GM12878 (cell line): ENCODE results near the gene CTIF. TPM values are rescaled to one million over a fixed set of nuclear protein-coding genes. Genes with fewer than 3 reads are reported as not detected.

Experiments used
- ATAC-seq: fragments of 200-7000 bp; cut with Tn5 transposase; 3 replicates; pipeline ENCODE4 v1.9.1; 2020; ENCODE audit warnings: mild to moderate bottlenecking, moderate library complexity
- BruUV-seq: library from RNA; stranded (reverse); fragments of 400-500 nt; replicated peaks from 2 replicates; lab custom pipeline; 2021; lab: Mats Ljungman, UMichigan
- CTCF ChIA-PET: fragments of 300-600 bp; sonication (Branson Sonifier 250); formaldehyde crosslinking; extraction: SDS; loops from one replicate; lab custom pipeline; 2021; ENCODE audit warnings: inconsistent platforms; lab: Yijun Ruan, JAX
- POLR2A ChIA-PET: fragments of 350-600 bp; formaldehyde crosslinking; extraction: SDS; loops from one replicate; lab custom pipeline; 2021; ENCODE audit warnings: inconsistent platforms; lab: Charles Lee
- RAD21 ChIA-PET: fragments of 300-600 bp; sonication (Branson Sonifier 250); formaldehyde crosslinking; loops from one replicate; lab custom pipeline; 2023; ENCODE audit warnings: antibody characterized with exemption; ENCODE audit not compliant: unreplicated experiment; lab: Charles Lee
- SMC1A ChIA-PET: fragments of 300-600 bp; sonication (Branson Sonifier 250); formaldehyde crosslinking; loops from one replicate; lab custom pipeline; 2023; ENCODE audit not compliant: unreplicated experiment, uncharacterized antibody; lab: Charles Lee
- DNase-seq: peaks from one replicate; pipeline ENCODE4 v3.0.0-alpha.2; 2011; ENCODE audit warnings: low read depth, low spot score
- FAIRE-seq: peaks from 3 replicates; lab custom pipeline; 2011; peaks lifted over from hg19 to GRCh38; lab: Jason Lieb, UNC
- H2AFZ ChIP-seq: 2 replicates; pipeline ENCODE4 v1.6.0; 2011; ENCODE audit warnings: low read depth, low read length, control low read depth; ENCODE audit not compliant: control insufficient read depth
- H3K27ac ChIP-seq: 2 replicates; pipeline ENCODE4 v1.5.1; 2011; ENCODE audit warnings: control low read depth; ENCODE audit not compliant: control insufficient read depth, insufficient read depth
- H3K27me3 ChIP-seq, 2 experiments: replicated peaks in 1 of 2; 2 replicates each; pipeline versions ENCODE4 v1.6.0 to v1.6.1; 2011; ENCODE audit warnings: low read length in 1 of 2; ENCODE audit not compliant: control insufficient read depth in 2 of 2, insufficient read depth in 2 of 2
- H3K36me3 ChIP-seq, 2 experiments: 2 replicates each; pipeline ENCODE4 v1.5.1; 2011; ENCODE audit warnings: low read length in 1 of 2; ENCODE audit not compliant: control insufficient read depth in 2 of 2, insufficient read depth in 2 of 2
- H3K4me1 ChIP-seq: 2 replicates; pipeline ENCODE4 v1.6.1; 2011; ENCODE audit warnings: mild to moderate bottlenecking, low read length, moderate library complexity, mixed read lengths; ENCODE audit not compliant: control insufficient read depth, insufficient read depth
- H3K4me2 ChIP-seq: 2 replicates; pipeline ENCODE4 v1.6.0; 2011; ENCODE audit warnings: control low read depth; ENCODE audit not compliant: control insufficient read depth, insufficient read depth
- H3K4me3 ChIP-seq: fragments of 200-600 bp; sonication (generic); 2 replicates; pipeline ENCODE4 v1.5.1; 2016
- H3K79me2 ChIP-seq: 2 replicates; pipeline ENCODE4 v1.6.0; 2011; ENCODE audit warnings: low read length; ENCODE audit not compliant: control insufficient read depth, insufficient read depth
- H3K9ac ChIP-seq: 2 replicates; pipeline ENCODE4 v1.8.0; 2011; ENCODE audit warnings: low read length, control low read depth, mixed read lengths; ENCODE audit not compliant: control insufficient read depth, insufficient read depth
- H3K9me3 ChIP-seq: replicated peaks from 3 replicates; pipeline ENCODE4 v1.5.1; 2011; ENCODE audit warnings: mild to moderate bottlenecking, low read length; ENCODE audit not compliant: control insufficient read depth, insufficient read depth
- H4K20me1 ChIP-seq: 2 replicates; pipeline ENCODE4 v1.6.0; 2011; ENCODE audit not compliant: control insufficient read depth, insufficient read depth
- CBFB ChIP-seq: IDR thresholded peaks from 2 replicates; pipeline ENCODE4 v1.6.1; 2016; ENCODE audit warnings: antibody characterized with exemption, low read depth
- CEBPB ChIP-seq, 2 experiments: fragments of 150-350 bp in 1 of 2; IDR thresholded peaks; 2 replicates each; pipeline ENCODE4 v1.6.1; 2012 to 2014; ENCODE audit warnings: low read depth in 2 of 2, low read length in 2 of 2, borderline replicate concordance in 1 of 2, inconsistent platforms in 1 of 2
- CREB1 ChIP-seq: IDR thresholded peaks from 2 replicates; pipeline ENCODE4 v1.6.1; 2012; ENCODE audit warnings: low read depth, mild to moderate bottlenecking, inconsistent platforms
- FOS ChIP-seq: IDR thresholded peaks from 3 replicates; pipeline ENCODE4 v1.6.1; 2011; ENCODE audit warnings: borderline replicate concordance; ENCODE audit not compliant: insufficient read length; ENCODE audit errors: extremely low read depth
- FOXM1 ChIP-seq: IDR thresholded peaks from 2 replicates; pipeline ENCODE4 v1.6.1; 2012; ENCODE audit warnings: low read depth, mild to moderate bottlenecking, inconsistent platforms, low read length, moderate library complexity
- NRF1 ChIP-seq: conservative IDR thresholded peaks from 2 replicates; pipeline ENCODE4 v1.6.1; 2011; ENCODE audit warnings: mild to moderate bottlenecking, low read depth, low read length, improper control_type of control experiment
- PML ChIP-seq: IDR thresholded peaks from 2 replicates; pipeline ENCODE4 v1.6.1; 2012; ENCODE audit warnings: low read length, inconsistent platforms
- RB1 ChIP-seq: fragments of 450-650 bp; formaldehyde crosslinking; IDR thresholded peaks from 2 replicates; pipeline ENCODE4 v1.6.1; 2017; ENCODE audit warnings: mild to moderate bottlenecking, borderline replicate concordance
- SMAD1 ChIP-seq: fragments of 450-650 bp; IDR thresholded peaks from 2 replicates; pipeline ENCODE4 v1.6.1; 2018; ENCODE audit warnings: mild to moderate bottlenecking, low read depth; ENCODE audit not compliant: partially characterized antibody
- SREBF2 ChIP-seq: IDR thresholded peaks from 2 replicates; pipeline ENCODE4 v1.6.1; 2012; ENCODE audit warnings: mild to moderate bottlenecking, low read length
- TCF7 ChIP-seq: IDR thresholded peaks from 2 replicates; pipeline ENCODE4 v1.6.1; 2014; ENCODE audit warnings: antibody characterized with exemption, borderline replicate concordance
- USF2 ChIP-seq: IDR thresholded peaks from 2 replicates; pipeline ENCODE4 v1.6.1; 2011; ENCODE audit warnings: low read depth, low read length, improper control_type of control experiment, borderline replicate concordance
- ZNF274 ChIP-seq: IDR thresholded peaks from one replicate; pipeline ENCODE4 v1.8.0; 2011; ENCODE audit not compliant: insufficient read length, insufficient read depth
- WGBS: methylation state at CpG from one replicate; pipeline ENCODE4 v1.1.6; 2016; ENCODE audit warnings: low lambda C conversion rate; ENCODE audit not compliant: insufficient replicate concordance, insufficient coverage; ENCODE audit errors: missing lambda C conversion rate; 5-methylcytosine and 5-hydroxymethylcytosine counted together
- in situ Hi-C: fragments of 300-500 bp; cut with MboI; formaldehyde crosslinking; loops from 9 replicates; pipeline ENCODE4 v1.14.3; 2018; ENCODE audit warnings: mixed read lengths
- intact Hi-C: fragments of 100-400 bp; cut with micrococcal nuclease; formaldehyde crosslinking; loops from one replicate; pipeline ENCODE4 v1.14.2; 2022; ENCODE audit not compliant: unreplicated experiment
- polyA plus RNA-seq, 11 experiments: library from polyadenylated mRNA; depleted of rRNA in 4 of 11; unstranded in 6 of 11; stranded (reverse) in 5 of 11; fragments of >200 nt; fragmentation: Nextera tagmentation in 4 of 11; fragmentation: Illumina TruSeq in 1 of 11; extraction: Ambion mirVana in 4 of 11; extraction: Trizol in 1 of 11; gene quantifications; 1 replicate in 1 of 11; 2 replicates in 10 of 11; pipeline versions ENCODE4 v1.2.1 to v1.2.3, GENCODE V29; 2011 to 2016; ENCODE audit warnings: inconsistent platforms in 2 of 11, missing spikeins in 2 of 11, low read depth in 1 of 11
- total RNA-seq, 4 experiments: library from RNA; depleted of rRNA in 3 of 4; stranded (reverse); fragments of >200 nt in 3 of 4; fragmentation: Illumina TruSeq in 1 of 4; extraction: Trizol in 1 of 4; gene quantifications; 2 replicates each; pipeline versions ENCODE4 v1.2.1 to v1.2.3, GENCODE V29; 2013 to 2021
- TF ChIP-seq, protein P1 (sequence below): fragments of 450-650 bp; IDR thresholded peaks from 2 replicates; pipeline ENCODE4 v1.6.1; 2017; ENCODE audit warnings: mild to moderate bottlenecking, low read depth, inconsistent platforms; ENCODE audit not compliant: poor library complexity, severe bottlenecking
- TF ChIP-seq, protein P2 (sequence below): IDR thresholded peaks from 2 replicates; pipeline ENCODE4 v1.6.1; 2012; ENCODE audit warnings: low read depth, low read length, improper control_type of control experiment

The CTIF gene
- total and polyA plus RNA-seq, 10 of the 15 experiments (the other 5 are each of a cell fraction or from before 2014, with no cell fraction given), result 0.06 to 11.6 (median 2.5) TPM

DNA sequence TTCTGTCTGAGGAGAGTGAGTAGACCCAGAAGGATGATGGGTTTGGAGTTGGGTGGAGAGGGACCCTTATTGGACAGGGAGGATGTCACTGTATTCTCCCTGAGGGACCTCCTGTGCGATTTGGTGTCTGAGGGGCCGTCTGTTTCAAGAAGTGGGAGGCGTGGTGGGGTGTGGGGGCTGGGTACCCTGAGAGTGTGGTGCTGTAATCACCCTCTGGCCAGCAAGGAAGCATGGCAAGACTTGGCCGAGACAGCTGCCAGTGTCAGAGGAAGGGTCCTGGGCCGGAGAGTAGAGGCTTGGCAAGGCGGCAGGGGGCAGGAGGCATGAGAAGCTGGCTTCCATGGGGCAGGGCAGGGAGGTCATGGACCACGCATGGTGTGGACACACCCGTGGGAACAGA, 43.1 kb downstream of the CTIF start:
- Histone ChIP-seq H4K20me1 (no peaks in the 10 kb centered on the region), H3K27ac (no peak overlapping the region), H3K9ac (no peak overlapping the region), H3K9me3 (no peaks in the 10 kb centered on the region; the same call in 2 of the 3 replicates), H3K79me2 (no peaks in the 10 kb centered on the region), H3K4me1 (no peaks in the 10 kb centered on the region), H3K36me3 (no peaks in the 10 kb centered on the region), H3K4me2 (no peak overlapping the region), H3K27me3 (no peaks in the 10 kb centered on the region), H2AFZ (no peak overlapping the region), H3K4me3 (no peak overlapping the region)
- FAIRE-seq (no peak), DNase-seq (no peak), ATAC-seq (no peak)
- intact Hi-C loops, result no loop called here
- in situ Hi-C loops, result no loop called here
- no TSS peak for BruUV-seq
- CTCF ChIA-PET, result no interaction called here
- RAD21 ChIA-PET, result no interaction called here
- SMC1A ChIA-PET, result no interaction called here
- TF ChIP-seq NRF1 (no peak), TCF7 (no peak), SMAD1 (no peak)
- 36% methylated on average over 8 of the region's 8 CpGs for WGBS
- POLR2A ChIA-PET, result no interaction called here

DNA sequence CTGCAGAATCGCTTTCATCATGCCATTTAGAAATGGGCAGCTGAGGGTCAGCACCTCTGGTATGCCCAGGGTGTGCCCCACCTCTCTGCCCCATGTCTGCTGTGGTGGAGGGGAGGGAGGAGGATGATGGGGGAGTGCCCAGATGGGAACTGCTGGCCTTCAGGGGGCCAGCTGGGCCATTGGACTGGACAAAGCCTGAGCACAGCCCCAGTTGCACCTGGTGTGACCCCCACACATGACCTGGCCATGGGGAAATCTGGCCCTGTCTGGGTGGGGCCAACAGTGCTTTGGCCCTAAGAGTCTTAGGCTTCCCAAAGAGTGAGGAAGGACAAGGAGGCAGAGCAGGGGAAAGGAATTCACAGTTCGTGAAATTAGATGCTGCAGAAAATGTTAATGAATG, 44.1 kb downstream of the CTIF start:
- no peak overlapping the region for H3K27ac ChIP-seq
- POLR2A ChIA-PET, result no interaction called here
- RAD21 ChIA-PET, result no interaction called here
- TF ChIP-seq FOXM1 (no peak), USF2 (no peak), ZNF274 (no peak), CBFB (no peak), FOS (no peak), CEBPB (IDR thresholded peaks at IDR 0.05; ENCODE audit: borderline replicate concordance in 1 of 2, low read depth in 2 of 2, low read length in 2 of 2) (no peak), CREB1 (no peak), PML (no peak), RB1 (no peak), SREBF2 (no peak)
- TF ChIP-seq, protein P1, sequence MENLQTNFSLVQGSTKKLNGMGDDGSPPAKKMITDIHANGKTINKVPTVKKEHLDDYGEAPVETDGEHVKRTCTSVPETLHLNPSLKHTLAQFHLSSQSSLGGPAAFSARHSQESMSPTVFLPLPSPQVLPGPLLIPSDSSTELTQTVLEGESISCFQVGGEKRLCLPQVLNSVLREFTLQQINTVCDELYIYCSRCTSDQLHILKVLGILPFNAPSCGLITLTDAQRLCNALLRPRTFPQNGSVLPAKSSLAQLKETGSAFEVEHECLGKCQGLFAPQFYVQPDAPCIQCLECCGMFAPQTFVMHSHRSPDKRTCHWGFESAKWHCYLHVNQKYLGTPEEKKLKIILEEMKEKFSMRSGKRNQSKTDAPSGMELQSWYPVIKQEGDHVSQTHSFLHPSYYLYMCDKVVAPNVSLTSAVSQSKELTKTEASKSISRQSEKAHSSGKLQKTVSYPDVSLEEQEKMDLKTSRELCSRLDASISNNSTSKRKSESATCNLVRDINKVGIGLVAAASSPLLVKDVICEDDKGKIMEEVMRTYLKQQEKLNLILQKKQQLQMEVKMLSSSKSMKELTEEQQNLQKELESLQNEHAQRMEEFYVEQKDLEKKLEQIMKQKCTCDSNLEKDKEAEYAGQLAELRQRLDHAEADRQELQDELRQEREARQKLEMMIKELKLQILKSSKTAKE, result no peak
- TF ChIP-seq, protein P2, sequence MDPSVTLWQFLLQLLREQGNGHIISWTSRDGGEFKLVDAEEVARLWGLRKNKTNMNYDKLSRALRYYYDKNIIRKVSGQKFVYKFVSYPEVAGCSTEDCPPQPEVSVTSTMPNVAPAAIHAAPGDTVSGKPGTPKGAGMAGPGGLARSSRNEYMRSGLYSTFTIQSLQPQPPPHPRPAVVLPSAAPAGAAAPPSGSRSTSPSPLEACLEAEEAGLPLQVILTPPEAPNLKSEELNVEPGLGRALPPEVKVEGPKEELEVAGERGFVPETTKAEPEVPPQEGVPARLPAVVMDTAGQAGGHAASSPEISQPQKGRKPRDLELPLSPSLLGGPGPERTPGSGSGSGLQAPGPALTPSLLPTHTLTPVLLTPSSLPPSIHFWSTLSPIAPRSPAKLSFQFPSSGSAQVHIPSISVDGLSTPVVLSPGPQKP, result no peak

More for the DNA sequence above, 44.1 kb downstream of the CTIF start:
- Histone ChIP-seq H3K27me3 (no peaks in the 10 kb centered on the region), H3K9ac (no peak overlapping the region), H4K20me1 (no peaks in the 10 kb centered on the region), H3K4me3 (no peak overlapping the region), H3K4me2 (no peak overlapping the region), H3K4me1 (no peaks in the 10 kb centered on the region), H3K36me3 (no peaks in the 10 kb centered on the region), H2AFZ (no peak overlapping the region), H3K9me3 (no peaks in the 10 kb centered on the region; the same call in 2 of the 3 replicates), H3K79me2 (no peaks in the 10 kb centered on the region)
- BruUV-seq, result no TSS peak
- no peak for ATAC-seq
- intact Hi-C loops (no loop called here), in situ Hi-C loops (no loop called here)
- ChIA-PET SMC1A (no interaction called here), CTCF (interaction anchor here (0.6 kb wide), 1 partner anchor 52 kb away, joined by 3 read pairs; no protein-coding TSS in a partner anchor)
- 96% methylated on average over 2 of the region's 2 CpGs for WGBS
- no peak for FAIRE-seq
- no peak for DNase-seq
